ENCODE data around the gene MAPK1IP1L.

DNA sequence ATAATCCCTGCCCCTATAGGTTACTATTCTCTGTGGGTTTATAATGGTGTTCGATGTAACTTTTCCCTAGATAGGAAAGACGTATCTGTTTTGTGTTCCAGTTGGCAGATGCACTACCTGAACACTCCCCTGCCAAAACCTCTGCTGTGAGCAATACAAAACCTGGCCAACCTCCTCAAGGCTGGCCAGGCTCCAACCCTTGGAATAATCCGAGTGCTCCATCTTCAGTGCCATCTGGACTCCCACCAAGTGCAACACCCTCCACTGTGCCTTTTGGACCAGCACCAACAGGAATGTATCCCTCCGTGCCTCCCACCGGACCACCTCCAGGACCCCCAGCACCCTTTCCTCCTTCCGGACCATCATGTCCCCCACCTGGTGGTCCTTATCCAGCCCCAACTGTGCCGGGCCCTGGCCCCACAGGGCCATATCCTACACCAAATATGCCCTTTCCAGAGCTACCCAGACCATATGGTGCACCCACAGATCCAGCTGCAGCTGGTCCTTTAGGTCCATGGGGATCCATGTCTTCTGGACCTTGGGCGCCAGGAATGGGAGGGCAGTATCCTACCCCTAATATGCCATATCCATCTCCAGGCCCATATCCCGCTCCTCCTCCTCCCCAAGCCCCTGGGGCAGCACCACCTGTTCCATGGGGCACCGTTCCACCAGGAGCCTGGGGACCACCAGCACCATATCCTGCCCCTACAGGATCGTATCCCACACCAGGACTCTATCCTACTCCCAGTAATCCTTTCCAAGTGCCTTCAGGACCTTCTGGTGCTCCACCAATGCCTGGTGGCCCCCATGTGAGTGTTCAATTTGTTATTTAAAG is 11.3 kb downstream of the MAPK1IP1L start:
- TF ChIP-seq, protein P1, sequence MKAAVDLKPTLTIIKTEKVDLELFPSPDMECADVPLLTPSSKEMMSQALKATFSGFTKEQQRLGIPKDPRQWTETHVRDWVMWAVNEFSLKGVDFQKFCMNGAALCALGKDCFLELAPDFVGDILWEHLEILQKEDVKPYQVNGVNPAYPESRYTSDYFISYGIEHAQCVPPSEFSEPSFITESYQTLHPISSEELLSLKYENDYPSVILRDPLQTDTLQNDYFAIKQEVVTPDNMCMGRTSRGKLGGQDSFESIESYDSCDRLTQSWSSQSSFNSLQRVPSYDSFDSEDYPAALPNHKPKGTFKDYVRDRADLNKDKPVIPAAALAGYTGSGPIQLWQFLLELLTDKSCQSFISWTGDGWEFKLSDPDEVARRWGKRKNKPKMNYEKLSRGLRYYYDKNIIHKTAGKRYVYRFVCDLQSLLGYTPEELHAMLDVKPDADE (IDR thresholded peaks at IDR 0.05): no peak
- no peak for TF ChIP-seq EZH2 (IDR thresholded peaks at IDR 0.05; ENCODE audit: low read depth, unreplicated experiment)
- TF ChIP-seq CREB1 (CRISPR knock-in tag; IDR thresholded peaks at IDR 0.05; ENCODE audit: low read depth): no peak
- TF ChIP-seq, protein P2, sequence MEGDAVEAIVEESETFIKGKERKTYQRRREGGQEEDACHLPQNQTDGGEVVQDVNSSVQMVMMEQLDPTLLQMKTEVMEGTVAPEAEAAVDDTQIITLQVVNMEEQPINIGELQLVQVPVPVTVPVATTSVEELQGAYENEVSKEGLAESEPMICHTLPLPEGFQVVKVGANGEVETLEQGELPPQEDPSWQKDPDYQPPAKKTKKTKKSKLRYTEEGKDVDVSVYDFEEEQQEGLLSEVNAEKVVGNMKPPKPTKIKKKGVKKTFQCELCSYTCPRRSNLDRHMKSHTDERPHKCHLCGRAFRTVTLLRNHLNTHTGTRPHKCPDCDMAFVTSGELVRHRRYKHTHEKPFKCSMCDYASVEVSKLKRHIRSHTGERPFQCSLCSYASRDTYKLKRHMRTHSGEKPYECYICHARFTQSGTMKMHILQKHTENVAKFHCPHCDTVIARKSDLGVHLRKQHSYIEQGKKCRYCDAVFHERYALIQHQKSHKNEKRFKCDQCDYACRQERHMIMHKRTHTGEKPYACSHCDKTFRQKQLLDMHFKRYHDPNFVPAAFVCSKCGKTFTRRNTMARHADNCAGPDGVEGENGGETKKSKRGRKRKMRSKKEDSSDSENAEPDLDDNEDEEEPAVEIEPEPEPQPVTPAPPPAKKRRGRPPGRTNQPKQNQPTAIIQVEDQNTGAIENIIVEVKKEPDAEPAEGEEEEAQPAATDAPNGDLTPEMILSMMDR (conservative IDR thresholded peaks at IDR 0.05; ENCODE audit: low read depth in 2 of 2): no peak
- no peak for TF ChIP-seq ZNF114 (CRISPR knock-in tag; IDR thresholded peaks at IDR 0.05)
- TF ChIP-seq, protein P3, sequence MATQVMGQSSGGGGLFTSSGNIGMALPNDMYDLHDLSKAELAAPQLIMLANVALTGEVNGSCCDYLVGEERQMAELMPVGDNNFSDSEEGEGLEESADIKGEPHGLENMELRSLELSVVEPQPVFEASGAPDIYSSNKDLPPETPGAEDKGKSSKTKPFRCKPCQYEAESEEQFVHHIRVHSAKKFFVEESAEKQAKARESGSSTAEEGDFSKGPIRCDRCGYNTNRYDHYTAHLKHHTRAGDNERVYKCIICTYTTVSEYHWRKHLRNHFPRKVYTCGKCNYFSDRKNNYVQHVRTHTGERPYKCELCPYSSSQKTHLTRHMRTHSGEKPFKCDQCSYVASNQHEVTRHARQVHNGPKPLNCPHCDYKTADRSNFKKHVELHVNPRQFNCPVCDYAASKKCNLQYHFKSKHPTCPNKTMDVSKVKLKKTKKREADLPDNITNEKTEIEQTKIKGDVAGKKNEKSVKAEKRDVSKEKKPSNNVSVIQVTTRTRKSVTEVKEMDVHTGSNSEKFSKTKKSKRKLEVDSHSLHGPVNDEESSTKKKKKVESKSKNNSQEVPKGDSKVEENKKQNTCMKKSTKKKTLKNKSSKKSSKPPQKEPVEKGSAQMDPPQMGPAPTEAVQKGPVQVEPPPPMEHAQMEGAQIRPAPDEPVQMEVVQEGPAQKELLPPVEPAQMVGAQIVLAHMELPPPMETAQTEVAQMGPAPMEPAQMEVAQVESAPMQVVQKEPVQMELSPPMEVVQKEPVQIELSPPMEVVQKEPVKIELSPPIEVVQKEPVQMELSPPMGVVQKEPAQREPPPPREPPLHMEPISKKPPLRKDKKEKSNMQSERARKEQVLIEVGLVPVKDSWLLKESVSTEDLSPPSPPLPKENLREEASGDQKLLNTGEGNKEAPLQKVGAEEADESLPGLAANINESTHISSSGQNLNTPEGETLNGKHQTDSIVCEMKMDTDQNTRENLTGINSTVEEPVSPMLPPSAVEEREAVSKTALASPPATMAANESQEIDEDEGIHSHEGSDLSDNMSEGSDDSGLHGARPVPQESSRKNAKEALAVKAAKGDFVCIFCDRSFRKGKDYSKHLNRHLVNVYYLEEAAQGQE (IDR thresholded peaks at IDR 0.05; ENCODE audit: unreplicated experiment): no peak

All from GM23338 (cell line).